Measurements from ENCODE around the gene EPB41L4B. TPM values are rescaled to one million over a fixed set of nuclear protein-coding genes. Genes with fewer than 3 reads are reported as not detected.

EPB41L4B gene
- total and polyA plus RNA-seq, 2 of the 13 experiments (the other 11 are each of a cell fraction or from before 2014, with no cell fraction given): 17.6 to 22.1 TPM

DNA sequence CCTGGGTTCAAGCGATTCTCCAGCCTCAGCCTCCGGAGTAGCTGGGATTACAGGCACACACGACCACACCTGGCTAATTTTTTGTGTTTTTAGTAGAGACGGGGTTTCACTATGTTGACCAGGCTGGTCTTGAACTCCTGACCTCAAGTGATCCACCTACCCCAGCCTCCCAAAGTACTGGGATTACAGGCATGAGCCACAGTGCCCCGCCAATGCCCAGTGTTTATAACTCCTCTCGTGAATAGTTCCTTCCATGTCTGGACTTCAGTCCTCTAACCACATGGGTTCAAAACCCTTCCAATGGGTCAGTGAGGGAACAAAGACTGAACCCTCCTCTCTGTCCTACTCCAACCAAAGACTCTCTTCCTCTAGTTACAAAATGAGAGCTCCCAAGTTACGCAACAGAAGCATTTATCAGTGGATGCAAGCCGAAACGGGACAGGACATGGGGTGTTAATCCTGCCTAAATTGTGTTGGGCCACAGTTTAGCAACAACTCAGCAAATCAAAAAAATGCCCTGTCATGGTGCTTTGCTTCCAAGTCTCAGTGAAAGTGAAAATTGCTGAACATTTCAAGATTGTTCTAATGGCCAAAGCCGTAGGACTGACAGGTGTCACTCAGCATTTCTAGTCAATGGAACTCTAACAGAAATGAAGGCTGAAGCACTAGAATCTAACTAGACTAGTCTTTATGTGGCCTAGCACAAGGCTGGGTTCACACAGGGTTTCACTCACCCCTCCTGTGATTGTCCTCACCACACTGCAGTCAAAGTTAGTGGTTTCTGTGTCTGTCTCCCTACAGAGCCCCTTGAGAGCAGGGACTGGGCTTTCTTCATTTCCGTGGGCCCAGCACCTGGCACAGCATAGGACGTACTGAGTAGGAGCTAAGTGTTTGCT is 197.9 kb downstream of the EPB41L4B start (continued):
- TF ChIP-seq, protein P1, sequence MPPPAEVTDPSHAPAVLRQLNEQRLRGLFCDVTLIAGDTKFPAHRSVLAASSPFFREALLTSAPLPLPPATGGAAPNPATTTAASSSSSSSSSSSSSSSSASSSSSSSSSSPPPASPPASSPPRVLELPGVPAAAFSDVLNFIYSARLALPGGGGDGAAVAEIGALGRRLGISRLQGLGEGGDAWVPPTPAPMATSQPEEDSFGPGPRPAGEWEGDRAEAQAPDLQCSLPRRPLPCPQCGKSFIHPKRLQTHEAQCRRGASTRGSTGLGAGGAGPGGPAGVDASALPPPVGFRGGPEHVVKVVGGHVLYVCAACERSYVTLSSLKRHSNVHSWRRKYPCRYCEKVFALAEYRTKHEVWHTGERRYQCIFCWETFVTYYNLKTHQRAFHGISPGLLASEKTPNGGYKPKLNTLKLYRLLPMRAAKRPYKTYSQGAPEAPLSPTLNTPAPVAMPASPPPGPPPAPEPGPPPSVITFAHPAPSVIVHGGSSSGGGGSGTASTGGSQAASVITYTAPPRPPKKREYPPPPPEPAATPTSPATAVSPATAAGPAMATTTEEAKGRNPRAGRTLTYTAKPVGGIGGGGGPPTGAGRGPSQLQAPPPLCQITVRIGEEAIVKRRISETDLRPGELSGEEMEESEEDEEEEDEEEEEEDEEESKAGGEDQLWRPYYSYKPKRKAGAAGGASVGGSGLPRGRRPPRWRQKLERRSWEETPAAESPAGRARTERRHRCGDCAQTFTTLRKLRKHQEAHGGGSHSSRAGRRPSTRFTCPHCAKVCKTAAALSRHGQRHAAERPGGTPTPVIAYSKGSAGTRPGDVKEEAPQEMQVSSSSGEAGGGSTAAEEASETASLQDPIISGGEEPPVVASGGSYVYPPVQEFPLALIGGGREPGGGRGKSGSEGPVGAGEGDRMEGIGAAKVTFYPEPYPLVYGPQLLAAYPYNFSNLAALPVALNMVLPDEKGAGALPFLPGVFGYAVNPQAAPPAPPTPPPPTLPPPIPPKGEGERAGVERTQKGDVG (CRISPR knock-in tag; IDR thresholded peaks at IDR 0.05; ENCODE audit: borderline replicate concordance): no peak
- no peak for TF ChIP-seq KAT8 (CRISPR knock-in tag; IDR thresholded peaks at IDR 0.05)
- peak; percentile 10; the same call in 1 of the 2 replicates for TF ChIP-seq SALL1 (CRISPR knock-in tag; IDR thresholded peaks at IDR 0.05)
- TF ChIP-seq ZNF333 (CRISPR knock-in tag; IDR thresholded peaks at IDR 0.05; ENCODE audit: borderline replicate concordance): no peak
- no peak for TF ChIP-seq ZNF550 (CRISPR knock-in tag; IDR thresholded peaks at IDR 0.05; ENCODE audit: borderline replicate concordance)
- peak; percentile 36; the same call in 1 of the 2 replicates for TF ChIP-seq PITX1 (CRISPR knock-in tag; IDR thresholded peaks at IDR 0.05)
- TF ChIP-seq ZBTB20 (CRISPR knock-in tag; IDR thresholded peaks at IDR 0.05; ENCODE audit: borderline replicate concordance, low read depth): no peak
- no peak for TF ChIP-seq ATF7 (IDR thresholded peaks at IDR 0.05)
- no peak for TF ChIP-seq ATF7 (CRISPR knock-in tag; IDR thresholded peaks at IDR 0.05)
- no peak for TF ChIP-seq SP140L (CRISPR knock-in tag; IDR thresholded peaks at IDR 0.05; ENCODE audit: borderline replicate concordance)
- TF ChIP-seq FOSL1 (CRISPR knock-in tag; IDR thresholded peaks at IDR 0.05; ENCODE audit: borderline replicate concordance): no peak
- TF ChIP-seq NFRKB (IDR thresholded peaks at IDR 0.05): no peak
- TF ChIP-seq TARDBP (CRISPR knock-in tag; IDR thresholded peaks at IDR 0.05): peak; percentile 17; the same call in 1 of the 2 replicates
- TF ChIP-seq ZSCAN22 (CRISPR knock-in tag; IDR thresholded peaks at IDR 0.05): no peak
- TF ChIP-seq ZNF552 (CRISPR knock-in tag; IDR thresholded peaks at IDR 0.05; ENCODE audit: borderline replicate concordance): no peak
- TF ChIP-seq, protein P2, sequence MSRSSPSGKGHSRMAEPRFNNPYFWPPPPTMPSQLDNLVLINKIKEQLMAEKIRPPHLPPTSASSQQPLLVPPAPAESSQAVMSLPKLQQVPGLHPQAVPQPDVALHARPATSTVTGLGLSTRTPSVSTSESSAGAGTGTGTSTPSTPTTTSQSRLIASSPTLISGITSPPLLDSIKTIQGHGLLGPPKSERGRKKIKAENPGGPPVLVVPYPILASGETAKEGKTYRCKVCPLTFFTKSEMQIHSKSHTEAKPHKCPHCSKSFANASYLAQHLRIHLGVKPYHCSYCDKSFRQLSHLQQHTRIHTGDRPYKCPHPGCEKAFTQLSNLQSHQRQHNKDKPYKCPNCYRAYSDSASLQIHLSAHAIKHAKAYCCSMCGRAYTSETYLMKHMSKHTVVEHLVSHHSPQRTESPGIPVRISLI (CRISPR knock-in tag; IDR thresholded peaks at IDR 0.05; ENCODE audit: borderline replicate concordance): no peak
- no peak for TF ChIP-seq TAF1 (CRISPR knock-in tag; IDR thresholded peaks at IDR 0.05)
- no peak for TF ChIP-seq ZNF329 (CRISPR knock-in tag; IDR thresholded peaks at IDR 0.05; ENCODE audit: low read depth)
- no peak for TF ChIP-seq ZNF558 (CRISPR knock-in tag; IDR thresholded peaks at IDR 0.05; ENCODE audit: borderline replicate concordance)
- TF ChIP-seq ZNF33A (CRISPR knock-in tag; IDR thresholded peaks at IDR 0.05; ENCODE audit: borderline replicate concordance): no peak
- 0 out of 2 replicates have a peak, but pooled peaks have one; percentile 27 for TF ChIP-seq ZFY (CRISPR knock-in tag; IDR thresholded peaks at IDR 0.05)
- TF ChIP-seq ZNF484 (CRISPR knock-in tag; IDR thresholded peaks at IDR 0.05; ENCODE audit: borderline replicate concordance, low read depth): no peak
- TF ChIP-seq SAP130 (CRISPR knock-in tag; IDR thresholded peaks at IDR 0.05; ENCODE audit: low read depth): peak; percentile 43
- no peak for TF ChIP-seq SNRNP70 (IDR thresholded peaks at IDR 0.05; ENCODE audit: low read depth, low read length)
- no peak for TF ChIP-seq CC2D1A (CRISPR knock-in tag; IDR thresholded peaks at IDR 0.05)
- no peak for TF ChIP-seq KDM5B (CRISPR knock-in tag; IDR thresholded peaks at IDR 0.05; ENCODE audit: borderline replicate concordance)
- no peak for TF ChIP-seq RBM39 (IDR thresholded peaks at IDR 0.05; ENCODE audit: low read depth, low read length, poor library complexity, severe bottlenecking)

Data from HepG2 (cell line).